HCT116 (cell line): ENCODE results near the gene CALHM1. TPM values are rescaled to one million over a fixed set of nuclear protein-coding genes. Genes with fewer than 3 reads are reported as not detected.

Source experiments
- ATAC-seq: fragments of 200-7000 bp; cut with Tn5 transposase; 2 replicates; pipeline ENCODE4 v1.9.1; 2020; ENCODE audit warnings: mild to moderate bottlenecking, moderate library complexity
- BruUV-seq: library from RNA; stranded (reverse); fragments of 400-500 nt; replicated peaks from 2 replicates; lab custom pipeline; 2021; lab: Mats Ljungman, UMichigan
- CTCF ChIA-PET: fragments of 300-600 bp; sonication (Branson Sonifier 250); formaldehyde crosslinking; loops from one replicate; lab custom pipeline; 2021; ENCODE audit warnings: antibody characterized with exemption; lab: Charles Lee
- POLR2A ChIA-PET: fragments of 300-600, 350-600 bp; sonication (Branson Sonifier 250); formaldehyde crosslinking; loops from one replicate; lab custom pipeline; 2021; ENCODE audit warnings: antibody characterized with exemption; lab: Charles Lee
- RAD21 ChIA-PET, 2 experiments: fragments of 300-600 bp; sonication (Branson Sonifier 250); formaldehyde crosslinking; loops; one replicate each; lab custom pipeline; 2023; ENCODE audit warnings: low total read pairs in 2 of 2; ENCODE audit not compliant: uncharacterized antibody in 2 of 2, unreplicated experiment in 2 of 2, low non-redundant PET in 1 of 2; lab: Charles Lee
- DNase-seq: peaks from one replicate; pipeline ENCODE4 v3.0.0-alpha.2; 2010; ENCODE audit warnings: low read depth, low spot score
- H2AFZ ChIP-seq: fragments of 200-600 bp; shearing (Covaris generic), sonication (generic); 2 replicates; pipeline ENCODE4 v1.6.1; 2017; ENCODE audit warnings: low read depth, mixed run types, mixed read lengths, antibody characterized with exemption, low read length; ENCODE audit not compliant: poor library complexity, severe bottlenecking
- H3K27ac ChIP-seq: 2 replicates; pipeline ENCODE4 v1.5.1; 2012; ENCODE audit warnings: low read depth, low read length
- H3K27me3 ChIP-seq: fragments of 200-600 bp; sonication (generic); 2 replicates; pipeline ENCODE4 v1.6.1; 2016; ENCODE audit warnings: mixed run types, low read length, mixed read lengths; ENCODE audit not compliant: insufficient read depth
- H3K36me3 ChIP-seq, 2 experiments: fragments of 200-500 bp in 1 of 2; fragments of 200-600 bp in 1 of 2; sonication (Bioruptor generic) in 1 of 2; sonication (generic) in 1 of 2; 2 replicates each; pipeline versions ENCODE4 v1.5.1 to v1.6.1; 2014 to 2016; ENCODE audit warnings: low read length in 2 of 2, inconsistent platforms in 1 of 2, mixed read lengths in 1 of 2, mixed run types in 1 of 2; ENCODE audit not compliant: insufficient read depth in 2 of 2, control insufficient read depth in 1 of 2
- H3K4me1 ChIP-seq, 2 experiments: fragments of 200-600 bp in 1 of 2; sonication (generic) in 1 of 2; 2 replicates each; pipeline versions ENCODE4 v1.5.1 to v1.6.1; 2012 to 2017; ENCODE audit warnings: low read length in 2 of 2, inconsistent platforms in 1 of 2, mild to moderate bottlenecking in 1 of 2, mixed read lengths in 1 of 2, mixed run types in 1 of 2, moderate library complexity in 1 of 2; ENCODE audit not compliant: insufficient read depth in 2 of 2, control insufficient read depth in 1 of 2
- H3K4me2 ChIP-seq: fragments of 200-600 bp; sonication (generic); 2 replicates; pipeline ENCODE4 v1.6.1; 2017; ENCODE audit warnings: mixed run types, low read length, mixed read lengths
- H3K4me3 ChIP-seq, 2 experiments: fragments of 200-600 bp in 1 of 2; sonication (generic) in 1 of 2; replicated peaks in 1 of 2; 2 replicates each; pipeline ENCODE4 v1.5.1; 2011 to 2016; ENCODE audit warnings: low read length in 2 of 2, control low read depth in 1 of 2, low read depth in 1 of 2, mild to moderate bottlenecking in 1 of 2, mixed read lengths in 1 of 2, mixed run types in 1 of 2
- H3K79me2 ChIP-seq: fragments of 200-600 bp; sonication (generic); 2 replicates; pipeline ENCODE4 v1.6.1; 2017; ENCODE audit warnings: mild to moderate bottlenecking, mixed run types, low read length, moderate library complexity, mixed read lengths; ENCODE audit not compliant: insufficient read depth
- H3K9ac ChIP-seq: fragments of 200-600 bp; sonication (generic); 2 replicates; pipeline ENCODE4 v1.6.1; 2016; ENCODE audit warnings: low read length, mixed read lengths
- H3K9me2 ChIP-seq: fragments of 200-600 bp; sonication (generic), shearing (Covaris generic); 2 replicates; pipeline ENCODE4 v1.6.1; 2017; ENCODE audit warnings: mixed run types, mild to moderate bottlenecking, moderate library complexity; ENCODE audit not compliant: insufficient read depth
- H3K9me3 ChIP-seq, 2 experiments: fragments of 200-500 bp in 1 of 2; fragments of 200-600 bp in 1 of 2; sonication (Bioruptor generic) in 1 of 2; sonication (generic) in 1 of 2; 2 replicates each; pipeline ENCODE4 v1.6.1; 2014 to 2017; ENCODE audit warnings: low read length in 2 of 2, mixed read lengths in 2 of 2, inconsistent platforms in 1 of 2, low read depth in 1 of 2, mild to moderate bottlenecking in 1 of 2, mixed run types in 1 of 2, moderate library complexity in 1 of 2; ENCODE audit not compliant: control insufficient read depth in 1 of 2, insufficient read depth in 1 of 2
- H4K20me1 ChIP-seq: fragments of 200-600 bp; sonication (generic), shearing (Covaris generic); 2 replicates; pipeline ENCODE4 v1.6.1; 2017; ENCODE audit warnings: mixed run types, mild to moderate bottlenecking, moderate library complexity; ENCODE audit not compliant: insufficient read depth
- ATF3 ChIP-seq: IDR thresholded peaks from 2 replicates; pipeline ENCODE4 v1.6.1; 2012
- CBX3 ChIP-seq: IDR thresholded peaks from 2 replicates; pipeline ENCODE4 v1.6.1; 2012; ENCODE audit warnings: low read depth
- CEBPB ChIP-seq: IDR thresholded peaks from 2 replicates; pipeline ENCODE4 v1.6.1; 2012; ENCODE audit warnings: low read depth
- CTCF ChIP-seq, 3 experiments: fragments of 200-600 bp in 1 of 3; sonication (generic) in 1 of 3; IDR thresholded peaks in 2 of 3; conservative IDR thresholded peaks in 1 of 3; 2 replicates each; pipeline ENCODE4 v1.5.1; 2012 to 2017; ENCODE audit warnings: low read depth in 2 of 3, low read length in 2 of 3, antibody characterized with exemption in 1 of 3, borderline replicate concordance in 1 of 3, control low read depth in 1 of 3, mild to moderate bottlenecking in 1 of 3, mixed read lengths in 1 of 3, mixed run types in 1 of 3, moderate library complexity in 1 of 3; ENCODE audit not compliant: insufficient read depth in 1 of 3
- ELF1 ChIP-seq: IDR thresholded peaks from 2 replicates; pipeline ENCODE4 v1.6.1; 2012; ENCODE audit warnings: low read depth, borderline replicate concordance
- EZH2phosphoT487 ChIP-seq: fragments of 200-600 bp; IDR thresholded peaks from 2 replicates; pipeline ENCODE4 v1.6.1; 2018; ENCODE audit warnings: antibody characterized with exemption, borderline replicate concordance
- POLR2A ChIP-seq: IDR thresholded peaks from 2 replicates; pipeline ENCODE4 v1.7.0; 2011; ENCODE audit warnings: borderline replicate concordance; ENCODE audit not compliant: insufficient read depth, insufficient read length; ENCODE audit errors: extremely low read depth
- POLR2AphosphoS5 ChIP-seq: IDR thresholded peaks from 2 replicates; pipeline ENCODE4 v1.6.1; 2011; ENCODE audit warnings: mild to moderate bottlenecking, low read depth, low read length, moderate library complexity
- RAD21 ChIP-seq: IDR thresholded peaks from 2 replicates; pipeline ENCODE4 v1.6.1; 2012; ENCODE audit warnings: low read depth, mild to moderate bottlenecking
- SP1 ChIP-seq: IDR thresholded peaks from 2 replicates; pipeline ENCODE4 v1.6.1; 2012; ENCODE audit warnings: low read depth
- SRF ChIP-seq: IDR thresholded peaks from 2 replicates; pipeline ENCODE4 v1.6.1; 2012; ENCODE audit warnings: low read depth
- TCF7L2 ChIP-seq: IDR thresholded peaks from 2 replicates; pipeline ENCODE4 v1.7.0; 2011; ENCODE audit warnings: borderline replicate concordance, inconsistent platforms; ENCODE audit not compliant: insufficient read depth, insufficient read length; ENCODE audit errors: extremely low read depth
- YY1 ChIP-seq: IDR thresholded peaks from 2 replicates; pipeline ENCODE4 v1.6.1; 2011; ENCODE audit warnings: low read length, low read depth, moderate library complexity, mild to moderate bottlenecking; ENCODE audit not compliant: insufficient replicate concordance; ENCODE audit errors: extremely low read depth
- ZFX ChIP-seq: fragments of 450-650 bp; IDR thresholded peaks from 2 replicates; pipeline ENCODE4 v1.6.1; 2017
- ZNF274 ChIP-seq: fragments of 200-500 bp; sonication (Bioruptor generic); IDR thresholded peaks from 2 replicates; pipeline ENCODE4 v1.6.1; 2014; ENCODE audit warnings: mild to moderate bottlenecking, low read depth, low read length, inconsistent platforms
- intact Hi-C: fragments of 100-400 bp; cut with micrococcal nuclease; formaldehyde crosslinking; loops from 2 replicates; pipeline ENCODE4 v1.10.0; 2022
- total RNA-seq: library from RNA; stranded (reverse); gene quantifications from one replicate; pipeline ENCODE4 v1.2.1, GENCODE V29; 2021; ENCODE audit not compliant: unreplicated experiment
- TF ChIP-seq, protein P1 (sequence below): IDR thresholded peaks from 2 replicates; pipeline ENCODE4 v1.6.1; 2012
- TF ChIP-seq, protein P2 (sequence below): IDR thresholded peaks from 2 replicates; pipeline ENCODE4 v1.6.1; 2011; ENCODE audit warnings: mild to moderate bottlenecking, low read length, moderate library complexity; ENCODE audit not compliant: insufficient replicate concordance; ENCODE audit errors: extremely low read depth

The CALHM1 gene
- total RNA-seq, 1 experiment from 2014 or later = not detected

GRCh38 chr10:103499881-103500280 lies 41.2 kb upstream of the CALHM1 start:
- no peak overlapping the region for H3K4me3 ChIP-seq
- no peaks in the 10 kb centered on the region for H3K9me3 ChIP-seq
- no peaks in the 10 kb centered on the region for H3K27me3 ChIP-seq
- no TSS peak for BruUV-seq
- RAD21 ChIA-PET = no interaction called here
- H3K79me2 ChIP-seq = no peaks in the 10 kb centered on the region
- H3K27ac ChIP-seq = no peak overlapping the region
- no peaks in the 10 kb centered on the region for H3K36me3 ChIP-seq
- H2AFZ ChIP-seq = no peak overlapping the region
- peaks cover 9 to 14% of the 10 kb centered on the region in 2 experiments for H3K4me1 ChIP-seq
- POLR2A ChIA-PET = no interaction called here
- DNase-seq = no peak
- H4K20me1 ChIP-seq = no peaks in the 10 kb centered on the region
- H3K9me2 ChIP-seq = no peaks in the 10 kb centered on the region
- intact Hi-C loops = no loop called here
- ATAC-seq = no peak
- no peak overlapping the region for H3K9ac ChIP-seq
- no peak overlapping the region for H3K4me2 ChIP-seq
- TF ChIP-seq POLR2A = no peak
- TF ChIP-seq SP1 = no peak
- TF ChIP-seq YY1 = no peak
- TF ChIP-seq ZNF274 = no peak
- no peak for TF ChIP-seq ELF1
- no peak for TF ChIP-seq ZFX
- TF ChIP-seq CEBPB = no peak
- TF ChIP-seq CTCF (IDR thresholded peaks at IDR 0.05 in 2 of 3, conservative IDR thresholded peaks at IDR 0.05 in 1 of 3; ENCODE audit: borderline replicate concordance in 1 of 3, insufficient read depth in 1 of 3, low read depth in 2 of 3, low read length in 2 of 3) = no peak
- TF ChIP-seq SRF = no peak
- TF ChIP-seq, protein P1, sequence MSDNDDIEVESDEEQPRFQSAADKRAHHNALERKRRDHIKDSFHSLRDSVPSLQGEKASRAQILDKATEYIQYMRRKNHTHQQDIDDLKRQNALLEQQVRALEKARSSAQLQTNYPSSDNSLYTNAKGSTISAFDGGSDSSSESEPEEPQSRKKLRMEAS = no peak
- no peak for TF ChIP-seq CBX3
- TF ChIP-seq TCF7L2 = no peak
- no peak for TF ChIP-seq POLR2AphosphoS5
- TF ChIP-seq, protein P2, sequence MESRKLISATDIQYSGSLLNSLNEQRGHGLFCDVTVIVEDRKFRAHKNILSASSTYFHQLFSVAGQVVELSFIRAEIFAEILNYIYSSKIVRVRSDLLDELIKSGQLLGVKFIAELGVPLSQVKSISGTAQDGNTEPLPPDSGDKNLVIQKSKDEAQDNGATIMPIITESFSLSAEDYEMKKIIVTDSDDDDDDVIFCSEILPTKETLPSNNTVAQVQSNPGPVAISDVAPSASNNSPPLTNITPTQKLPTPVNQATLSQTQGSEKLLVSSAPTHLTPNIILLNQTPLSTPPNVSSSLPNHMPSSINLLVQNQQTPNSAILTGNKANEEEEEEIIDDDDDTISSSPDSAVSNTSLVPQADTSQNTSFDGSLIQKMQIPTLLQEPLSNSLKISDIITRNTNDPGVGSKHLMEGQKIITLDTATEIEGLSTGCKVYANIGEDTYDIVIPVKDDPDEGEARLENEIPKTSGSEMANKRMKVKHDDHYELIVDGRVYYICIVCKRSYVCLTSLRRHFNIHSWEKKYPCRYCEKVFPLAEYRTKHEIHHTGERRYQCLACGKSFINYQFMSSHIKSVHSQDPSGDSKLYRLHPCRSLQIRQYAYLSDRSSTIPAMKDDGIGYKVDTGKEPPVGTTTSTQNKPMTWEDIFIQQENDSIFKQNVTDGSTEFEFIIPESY = no peak
- TF ChIP-seq ATF3 = no peak
- TF ChIP-seq RAD21 = no peak
- TF ChIP-seq EZH2phosphoT487 = no peak
- CTCF ChIA-PET = no interaction called here
